IPS-NIHi7 (cell line): ENCODE measurements around the gene CLCN6.

Experiments
- DNase-seq: peaks from one replicate; pipeline ENCODE4 v3.0.0; 2012; ENCODE audit warnings: mixed read lengths; ENCODE audit errors: extremely low spot score

Gene CLCN6

DNA sequence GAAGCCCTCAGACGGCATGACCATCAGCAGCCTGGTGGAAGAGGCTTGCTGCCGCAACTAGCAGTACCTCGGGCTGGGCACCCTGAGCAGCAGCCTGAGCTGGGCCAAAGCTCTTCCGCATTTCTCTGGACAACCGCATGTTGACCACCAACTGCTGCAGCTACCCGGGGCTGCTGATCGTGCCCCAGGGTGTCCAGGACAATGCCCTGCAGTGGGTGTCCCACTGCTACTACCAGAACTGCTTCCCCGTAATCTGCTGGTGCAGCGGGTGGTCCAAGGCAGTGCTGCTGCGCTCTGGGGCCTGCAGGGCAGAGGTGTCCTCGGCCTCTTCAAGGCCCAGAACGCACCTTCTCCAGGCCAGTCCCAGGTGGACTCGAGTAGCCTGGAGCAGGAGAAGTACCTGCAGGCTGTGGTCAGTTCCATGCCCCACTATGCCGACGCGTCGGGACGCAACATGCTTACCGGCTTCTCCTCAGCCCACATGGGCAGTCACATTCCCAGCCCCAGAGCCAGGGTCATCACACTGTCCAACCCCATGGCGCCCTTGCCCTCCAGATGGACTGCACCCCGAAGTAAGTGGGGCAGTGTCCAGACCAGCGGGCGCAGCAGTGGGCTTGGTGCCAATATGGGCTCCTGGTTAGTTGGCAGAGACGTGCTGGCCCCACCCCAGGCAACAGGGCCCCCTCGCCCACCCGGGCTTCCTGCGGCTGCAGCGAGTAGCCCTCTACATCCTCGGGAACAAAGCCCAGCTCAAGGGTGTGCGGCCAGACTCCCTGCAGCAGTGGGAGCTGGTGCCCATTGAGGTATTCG lies 72.3 kb downstream of the CLCN6 start:
- no peak for DNase-seq

DNA sequence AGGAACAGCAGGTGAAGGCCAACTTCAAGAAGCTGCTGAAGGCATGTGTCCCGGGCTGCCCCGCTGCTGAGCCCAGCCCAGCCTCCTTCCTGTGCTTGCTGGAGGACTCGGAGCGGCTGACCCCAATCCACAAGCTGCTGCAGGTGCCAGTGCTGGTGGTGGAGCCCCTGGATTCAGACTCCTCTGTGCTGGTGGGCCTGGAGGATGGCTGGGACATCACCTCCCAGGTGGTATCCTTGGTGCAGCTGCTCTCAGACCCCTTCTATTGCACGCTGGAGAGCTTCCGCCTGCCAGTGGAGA lies 72.8 kb downstream of the CLCN6 start:
- no peak for DNase-seq

DNA sequence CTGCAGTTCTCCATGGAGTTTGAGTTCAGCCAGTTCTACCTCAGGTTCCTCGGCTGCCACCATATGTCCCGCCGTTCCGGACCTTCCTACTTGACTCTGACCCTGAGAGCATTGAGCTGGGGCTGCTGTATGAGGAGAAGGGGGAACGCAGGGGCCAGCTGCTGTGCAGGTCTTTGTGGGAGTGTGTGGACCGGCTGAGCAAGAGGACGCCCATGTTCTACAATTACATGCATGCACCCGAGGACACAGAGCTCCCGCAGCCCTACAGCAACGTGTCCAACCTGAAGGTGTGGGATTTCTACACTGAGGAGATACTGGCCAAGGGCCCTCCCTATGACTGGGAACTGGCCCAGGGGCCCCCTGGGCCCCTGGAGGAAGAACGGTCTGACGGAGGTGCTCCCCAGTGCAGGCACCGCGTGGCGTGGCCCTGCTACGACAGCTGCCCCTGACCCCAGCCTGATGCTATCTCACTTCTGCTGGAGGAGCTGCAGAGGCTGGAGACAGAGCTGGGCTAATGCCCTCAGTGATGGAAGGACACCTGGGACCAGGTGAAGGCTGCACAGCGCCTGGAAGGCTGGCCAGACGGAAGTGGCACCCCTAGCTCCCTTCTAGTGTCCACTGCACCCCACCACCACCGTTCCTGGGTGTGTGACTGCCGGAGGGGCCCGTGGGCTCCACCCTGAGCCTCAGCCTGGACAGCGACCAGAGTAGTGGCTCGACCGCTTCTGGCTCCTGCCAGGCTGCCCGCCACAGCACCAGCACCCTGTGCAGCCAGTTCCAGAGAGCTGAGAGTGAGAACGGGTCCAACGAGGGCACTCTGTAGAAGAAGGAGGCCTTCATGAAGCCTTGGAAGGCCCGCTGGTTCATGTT lies 73.6 kb downstream of the CLCN6 start:
- no peak for DNase-seq

DNA sequence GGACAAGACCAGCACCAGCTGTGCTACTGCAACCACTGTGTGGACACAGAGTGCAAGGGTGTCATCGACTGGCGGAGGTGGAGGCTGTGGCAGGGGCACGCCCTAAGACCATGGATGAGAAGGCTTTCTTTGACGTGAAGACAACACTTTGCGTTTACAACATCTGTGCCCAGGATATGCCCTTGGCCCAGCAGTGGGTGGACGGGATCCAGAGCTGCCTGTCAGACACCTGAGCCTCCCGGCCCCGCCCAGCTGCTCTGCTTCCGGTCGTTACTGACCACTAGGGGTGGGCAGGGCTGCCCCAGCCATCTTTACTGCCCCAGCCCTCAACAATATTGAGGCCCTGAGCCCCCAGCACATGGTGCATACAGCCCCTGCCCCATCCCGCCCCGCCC lies 74.2 kb downstream of the CLCN6 start:
- DNase-seq: no peak

DNA sequence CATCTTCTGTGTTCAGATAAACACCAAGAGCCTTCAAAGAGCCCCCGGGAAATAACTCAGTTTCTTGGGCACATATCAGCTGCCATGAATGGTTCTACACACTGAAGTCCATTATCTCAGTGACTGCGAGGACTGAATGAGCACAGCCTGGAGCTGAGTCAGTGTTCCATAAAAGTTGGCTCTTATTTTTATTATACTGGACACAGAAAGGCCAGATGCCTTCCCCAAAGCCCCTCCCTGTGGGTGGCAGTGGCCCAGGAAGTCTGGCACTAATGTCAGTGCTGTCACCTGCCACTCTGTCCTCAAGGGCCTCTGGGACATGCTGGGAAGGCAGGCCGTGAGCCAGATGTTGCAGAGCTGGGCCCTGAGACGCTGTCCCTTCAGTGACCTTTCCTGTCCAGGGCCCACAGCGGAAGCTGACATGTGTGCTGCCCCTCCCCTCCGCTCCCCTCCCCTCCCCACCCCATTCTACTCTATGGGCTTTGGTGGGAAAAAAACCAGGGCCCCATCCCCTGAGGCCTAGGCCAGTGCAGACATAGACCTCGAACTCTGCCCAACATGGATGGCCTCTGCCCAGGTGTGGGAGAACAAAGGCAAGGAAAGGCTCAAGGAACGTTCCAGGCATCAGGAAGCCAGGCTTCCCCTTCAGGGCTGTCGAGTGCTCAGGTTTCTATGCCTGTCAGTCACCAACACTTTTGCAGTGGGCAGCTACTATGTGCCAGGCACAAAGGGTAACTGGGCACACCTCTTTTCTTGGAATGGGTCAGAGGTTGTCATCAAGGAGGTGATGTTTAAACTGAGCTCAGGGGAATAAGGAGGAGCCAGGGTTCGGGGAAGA lies 75.1 kb downstream of the CLCN6 start:
- DNase-seq: no peak

DNA sequence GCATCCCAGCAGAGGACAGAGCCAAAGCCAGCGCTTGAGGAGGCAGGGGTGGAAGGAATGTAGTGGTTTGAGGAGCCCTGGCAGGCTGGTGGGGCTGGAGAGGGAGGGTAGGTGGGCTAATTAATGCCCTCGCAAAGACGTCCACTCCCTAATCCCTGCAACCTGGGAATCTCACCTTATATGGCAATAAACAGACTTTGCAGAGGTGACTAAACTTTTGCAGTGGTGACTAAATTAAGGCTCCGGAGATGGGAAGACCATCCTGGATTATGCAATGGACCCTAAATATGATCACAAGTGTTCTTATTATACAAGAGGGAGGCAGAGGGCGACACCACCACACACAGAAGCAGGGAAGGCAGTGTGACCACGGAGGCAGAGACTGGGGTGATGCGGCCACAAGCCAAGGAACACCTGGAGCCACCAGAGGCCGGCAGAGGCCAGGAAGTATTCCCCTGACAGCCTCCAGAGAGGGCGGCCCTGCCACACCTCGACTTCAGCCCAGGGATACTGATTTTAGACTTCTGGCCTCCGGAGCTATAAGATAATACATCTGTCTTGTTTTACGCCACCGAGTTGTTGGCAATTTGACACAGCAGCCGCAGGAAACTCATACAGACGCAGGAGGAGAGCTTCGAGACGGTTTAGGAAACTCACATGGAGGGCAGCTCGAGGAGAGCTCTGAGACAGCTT lies 75.9 kb downstream of the CLCN6 start:
- DNase-seq: no peak

- DNase-seq: peak; percentile 76
These were observed 77.0 kb downstream of the CLCN6 start for GRCh38 chr1:11882814-11883538.

GRCh38 chr1:11885916-11886315 lies 79.9 kb downstream of the CLCN6 start:
- no peak for DNase-seq

GRCh38 chr1:11886986-11887665 lies 81.1 kb downstream of the CLCN6 start:
- peak; percentile 2 for DNase-seq

DNA sequence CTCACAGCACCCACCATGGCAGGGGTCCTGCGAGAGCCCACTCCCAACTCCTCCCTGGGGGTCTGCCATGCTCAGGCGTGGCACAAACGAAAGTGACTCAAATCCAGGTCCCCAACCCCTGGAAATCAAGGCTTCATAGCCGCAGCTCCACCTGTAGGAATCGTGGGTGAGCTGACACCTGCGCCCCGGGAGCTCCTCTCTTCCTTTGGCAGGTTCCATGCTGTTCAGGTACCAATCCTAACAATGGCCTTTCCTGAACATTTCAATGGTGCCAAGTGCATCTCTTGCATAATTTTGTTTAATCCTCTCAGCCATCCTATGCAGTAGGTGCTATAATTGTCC lies 81.6 kb downstream of the CLCN6 start:
- DNase-seq: peak; percentile 33

DNA sequence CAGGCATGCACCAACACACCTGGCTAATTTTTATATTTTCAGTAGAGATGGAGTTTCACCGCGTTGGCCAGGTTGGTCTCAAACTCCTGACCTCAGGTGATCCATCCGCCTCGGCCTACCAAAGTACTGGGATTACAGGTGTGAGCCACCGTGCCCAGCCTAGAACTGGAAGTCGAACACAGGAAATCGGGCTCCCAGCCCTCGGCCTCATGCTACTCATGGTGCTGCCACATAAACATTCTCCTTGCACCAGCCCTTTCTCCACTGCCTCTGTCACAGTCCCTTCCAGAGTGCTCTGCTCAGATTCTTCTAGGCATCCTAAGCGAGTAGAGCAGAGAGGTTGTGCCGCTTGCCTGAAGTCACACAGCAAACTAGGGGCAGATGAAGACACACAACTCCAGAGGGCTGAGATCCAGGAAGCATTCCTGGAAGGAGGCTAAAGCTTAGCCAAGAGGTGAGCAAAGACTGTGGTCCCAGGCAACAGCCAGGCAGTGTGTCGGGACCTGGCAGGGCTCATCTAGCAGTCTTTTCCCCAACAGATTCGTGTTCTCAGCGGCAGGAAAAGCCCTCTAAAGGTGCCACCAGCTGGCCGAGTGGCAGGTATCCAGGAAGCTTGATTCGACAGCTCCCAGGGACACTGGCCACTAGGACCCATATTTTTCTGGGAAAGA lies 82.3 kb downstream of the CLCN6 start:
- DNase-seq: peak; percentile 8

- DNase-seq: no peak
These were observed 82.9 kb downstream of the CLCN6 start for GRCh38 chr1:11888877-11889208.

- DNase-seq: no peak
These were observed 85.6 kb downstream of the CLCN6 start for GRCh38 chr1:11891433-11892186.
